Astrocyte of the hippocampus (primary cell): ENCODE results near the gene DBNDD1.

Source experiments
- DNase-seq: peaks from one replicate; pipeline ENCODE4 v3.0.0; 2011; ENCODE audit warnings: low read depth, low spot score

Gene DBNDD1

GRCh38 chr16:89962754-89963498, 56.3 kb downstream of the DBNDD1 start:
- DNase-seq: no peak

GRCh38 chr16:89961920-89962319, 57.3 kb downstream of the DBNDD1 start:
- DNase-seq: no peak

GRCh38 chr16:89960966-89961365, 58.3 kb downstream of the DBNDD1 start:
- DNase-seq: no peak

- DNase-seq: no peak
Observed at GRCh38 chr16:89958596-89958995, 60.7 kb downstream of the DBNDD1 start.

GRCh38 chr16:89958068-89958467, 61.2 kb downstream of the DBNDD1 start:
- DNase-seq: peak; percentile 28

GRCh38 chr16:89957216-89957785, 62.0 kb downstream of the DBNDD1 start:
- DNase-seq: no peak

- DNase-seq: no peak
Observed at GRCh38 chr16:89956505-89957215, 62.6 kb downstream of the DBNDD1 start.

GRCh38 chr16:89955001-89955685, 64.1 kb downstream of the DBNDD1 start:
- no peak for DNase-seq
